H9 (cell line): ENCODE measurements around the gene HNF1B. TPM values are rescaled to one million over a fixed set of nuclear protein-coding genes. Genes with fewer than 3 reads are reported as not detected.

ENCODE experiments used
- DNase-seq: peaks from one replicate; pipeline ENCODE4 v3.0.0-alpha.2; 2017
- H2AFZ ChIP-seq: one replicate; pipeline ENCODE4 v1.6.1; 2013; ENCODE audit warnings: mild to moderate bottlenecking, low read length, control low read depth, moderate library complexity
- H2AK5ac ChIP-seq: 2 replicates; pipeline ENCODE4 v1.6.1; 2013; ENCODE audit warnings: low read length, control low read depth, mixed read lengths; ENCODE audit not compliant: insufficient read length
- H2BK120ac ChIP-seq: one replicate; pipeline ENCODE4 v1.6.1; 2013; ENCODE audit warnings: low read depth, mild to moderate bottlenecking, low read length, control low read depth, inconsistent platforms; ENCODE audit not compliant: poor library complexity, severe bottlenecking
- H2BK12ac ChIP-seq: 2 replicates; pipeline ENCODE4 v1.6.1; 2013; ENCODE audit warnings: low read length, control low read depth, mixed read lengths, low read depth; ENCODE audit not compliant: insufficient read length
- H2BK15ac ChIP-seq: 2 replicates; pipeline ENCODE4 v1.6.1; 2013; ENCODE audit warnings: low read depth, low read length, control low read depth
- H2BK20ac ChIP-seq: one replicate; pipeline ENCODE4 v1.6.1; 2013; ENCODE audit warnings: low read depth, mild to moderate bottlenecking, low read length, control low read depth, inconsistent platforms; ENCODE audit not compliant: poor library complexity, severe bottlenecking
- H2BK5ac ChIP-seq: 2 replicates; pipeline ENCODE4 v1.6.1; 2013; ENCODE audit warnings: low read length, control low read depth, mixed read lengths; ENCODE audit not compliant: insufficient read length
- H3K14ac ChIP-seq: 2 replicates; pipeline ENCODE4 v1.6.1; 2013; ENCODE audit warnings: low read length, control low read depth; ENCODE audit not compliant: insufficient read depth
- H3K18ac ChIP-seq: 2 replicates; pipeline ENCODE4 v1.6.1; 2013; ENCODE audit warnings: low read depth, mild to moderate bottlenecking, mixed read lengths, low read length, control low read depth; ENCODE audit not compliant: insufficient read length
- H3K23ac ChIP-seq: 2 replicates; pipeline ENCODE4 v1.6.1; 2013; ENCODE audit warnings: low read length, control low read depth, mixed read lengths, low read depth; ENCODE audit not compliant: insufficient read length
- H3K23me2 ChIP-seq: 2 replicates; pipeline ENCODE4 v1.6.1; 2013; ENCODE audit warnings: low read depth, mild to moderate bottlenecking, mixed read lengths, low read length, control low read depth; ENCODE audit not compliant: insufficient read length, poor library complexity, severe bottlenecking
- H3K27ac ChIP-seq: 2 replicates; pipeline ENCODE4 v1.5.1; 2013; ENCODE audit warnings: low read length, control low read depth, mixed read lengths, low read depth; ENCODE audit not compliant: insufficient read length
- H3K27me3 ChIP-seq: 2 replicates; pipeline ENCODE4 v1.6.1; 2013; ENCODE audit warnings: low read length, control low read depth, inconsistent platforms; ENCODE audit not compliant: insufficient read depth
- H3K4ac ChIP-seq: 2 replicates; pipeline ENCODE4 v1.6.1; 2013; ENCODE audit warnings: low read depth, mild to moderate bottlenecking, control low read depth, inconsistent platforms, low read length, moderate library complexity
- H3K4me1 ChIP-seq: 2 replicates; pipeline ENCODE4 v1.6.1; 2013; ENCODE audit warnings: low read length, control low read depth, inconsistent platforms; ENCODE audit not compliant: insufficient read depth
- H3K4me2 ChIP-seq: 2 replicates; pipeline ENCODE4 v1.6.1; 2013; ENCODE audit warnings: low read length, control low read depth, mixed read lengths; ENCODE audit not compliant: insufficient read length, insufficient read depth
- H3K56ac ChIP-seq: 2 replicates; pipeline ENCODE4 v1.6.1; 2013; ENCODE audit warnings: low read depth, mild to moderate bottlenecking, mixed read lengths, low read length, control low read depth; ENCODE audit not compliant: insufficient read length
- H3K79me1 ChIP-seq: 2 replicates; pipeline ENCODE4 v1.6.1; 2013; ENCODE audit warnings: low read depth, mild to moderate bottlenecking, moderate library complexity, low read length, control low read depth, inconsistent platforms; ENCODE audit not compliant: insufficient read depth, poor library complexity, severe bottlenecking
- H3K79me2 ChIP-seq: 2 replicates; pipeline ENCODE4 v1.6.1; 2013; ENCODE audit warnings: low read length, control low read depth, inconsistent platforms; ENCODE audit not compliant: insufficient read depth
- H3K9ac ChIP-seq: 2 replicates; pipeline ENCODE4 v1.6.1; 2013; ENCODE audit warnings: low read length, control low read depth, mixed read lengths; ENCODE audit not compliant: insufficient read length; ENCODE audit errors: extremely low read depth
- H3K9me3 ChIP-seq: one replicate; pipeline ENCODE4 v1.6.1; 2013; ENCODE audit warnings: low read depth, low read length, inconsistent platforms; ENCODE audit not compliant: control insufficient read depth
- H3T11ph ChIP-seq: one replicate; pipeline ENCODE4 v1.6.1; 2013; ENCODE audit warnings: mild to moderate bottlenecking, low read length, control low read depth, inconsistent platforms
- H4K20me1 ChIP-seq: one replicate; pipeline ENCODE4 v1.6.1; 2013; ENCODE audit not compliant: control insufficient read depth, insufficient read length, insufficient read depth
- H4K5ac ChIP-seq: 2 replicates; pipeline ENCODE4 v1.6.1; 2013; ENCODE audit warnings: low read depth, mild to moderate bottlenecking, mixed read lengths, low read length, control low read depth; ENCODE audit not compliant: insufficient read length
- H4K8ac ChIP-seq: replicated peaks from 2 replicates; pipeline ENCODE4 v1.6.1; 2013; ENCODE audit warnings: low read length, control low read depth, mixed read lengths, low read depth; ENCODE audit not compliant: insufficient read length
- H4K91ac ChIP-seq: 2 replicates; pipeline ENCODE4 v1.6.1; 2013; ENCODE audit warnings: low read depth, mild to moderate bottlenecking, moderate library complexity, mixed read lengths, low read length, control low read depth; ENCODE audit not compliant: insufficient read length
- H3K27ac Mint-ChIP-seq, 3 experiments: 2 replicates in 2 of 3; 3 replicates in 1 of 3; pipeline ENCODE4 v1.8.0; 2020 to 2021; ENCODE audit warnings: mixed read lengths in 3 of 3, mild to moderate bottlenecking in 1 of 3, moderate library complexity in 1 of 3
- H3K27me3 Mint-ChIP-seq: 2 replicates; pipeline ENCODE4 v1.8.0; 2021; ENCODE audit warnings: low read depth, mild to moderate bottlenecking, moderate library complexity, mixed read lengths
- H3K36me3 Mint-ChIP-seq, 3 experiments: 2 replicates in 2 of 3; 3 replicates in 1 of 3; pipeline ENCODE4 v1.8.0; 2020 to 2021; ENCODE audit warnings: low read depth in 3 of 3, mixed read lengths in 3 of 3; ENCODE audit not compliant: insufficient read depth in 1 of 3
- H3K4me1 Mint-ChIP-seq, 2 experiments: 2 replicates each; pipeline ENCODE4 v1.8.0; 2020; ENCODE audit warnings: mixed read lengths in 2 of 2
- H3K4me3 Mint-ChIP-seq, 2 experiments: 2 replicates in 1 of 2; 3 replicates in 1 of 2; pipeline ENCODE4 v1.8.0; 2020 to 2021; ENCODE audit warnings: mild to moderate bottlenecking in 2 of 2, mixed read lengths in 2 of 2, moderate library complexity in 1 of 2
- H3K9me3 Mint-ChIP-seq, 2 experiments: 2 replicates in 1 of 2; 3 replicates in 1 of 2; pipeline ENCODE4 v1.8.0; 2020; ENCODE audit warnings: mild to moderate bottlenecking in 2 of 2, mixed read lengths in 2 of 2, moderate library complexity in 1 of 2
- CTCF ChIP-seq: fragments of 200-600 bp; sonication (generic); conservative IDR thresholded peaks from 3 replicates; pipeline ENCODE4 v1.8.0; 2021; ENCODE audit warnings: antibody characterized with exemption, mild to moderate bottlenecking
- WGBS: extraction: QIAGEN DNeasy Blood & Tissue Kit; methylation state at CpG from one replicate; pipeline ENCODE4 v1.1.7; 2013; ENCODE audit warnings: missing lambda C conversion rate, low lambda C conversion rate, mixed read lengths; ENCODE audit not compliant: insufficient read length; ENCODE audit errors: extremely low coverage; 5-methylcytosine and 5-hydroxymethylcytosine counted together
- total RNA-seq: library from RNA; stranded (reverse); gene quantifications from 2 replicates; pipeline ENCODE4 v1.2.1, GENCODE V29; 2021

The HNF1B gene
- total RNA-seq, 1 experiment from 2014 or later, result not detected

- Mint-ChIP-seq H3K9me3 (no peaks in the 10 kb centered on the region), H3K36me3 (no peaks in the 10 kb centered on the region), H3K27me3 (peaks cover 2% of the 10 kb centered on the region), H3K4me1 (peaks cover 22 to 28% of the 10 kb centered on the region in 2 experiments), H3K4me3 (peak overlapping the region in 1 of 2 experiments; percentile 16; a peak in 1 of 5 replicates), H3K27ac (peak overlapping the region in 1 of 3 experiments; percentile 85; a peak in 1 of 7 replicates)
- H3K9me3 ChIP-seq, result no peaks in the 10 kb centered on the region
- H2BK20ac ChIP-seq, result no peak overlapping the region
- H3T11ph ChIP-seq, result no peak overlapping the region
- H3K79me1 ChIP-seq, result no peaks in the 10 kb centered on the region
- H3K4ac ChIP-seq, result no peak overlapping the region
- no peak overlapping the region for H4K8ac ChIP-seq
- no peak overlapping the region for H3K23ac ChIP-seq
- no peak overlapping the region for H3K4me2 ChIP-seq
- no peak overlapping the region for H2AK5ac ChIP-seq
- H4K91ac ChIP-seq, result no peak overlapping the region
- H4K5ac ChIP-seq, result no peak overlapping the region
- H3K14ac ChIP-seq, result no peak overlapping the region
- no peak for DNase-seq
- WGBS, result no CpG with 5 or more reads among the region's 6 CpGs
- H4K20me1 ChIP-seq, result no peaks in the 10 kb centered on the region
- H2BK5ac ChIP-seq, result no peak overlapping the region
- H3K18ac ChIP-seq, result no peak overlapping the region
- H3K79me2 ChIP-seq, result no peaks in the 10 kb centered on the region
- H3K27me3 ChIP-seq, result no peaks in the 10 kb centered on the region
- H2AFZ ChIP-seq, result no peak overlapping the region
- H3K9ac ChIP-seq, result no peak overlapping the region
- H2BK15ac ChIP-seq, result no peak overlapping the region
- H3K27ac ChIP-seq, result no peak overlapping the region
- TF ChIP-seq CTCF, result no peak
- no peak overlapping the region for H2BK12ac ChIP-seq
- no peak overlapping the region for H3K56ac ChIP-seq
- no peaks in the 10 kb centered on the region for H3K4me1 ChIP-seq
- H3K23me2 ChIP-seq, result no peaks in the 10 kb centered on the region
- no peak overlapping the region for H2BK120ac ChIP-seq
These were observed 31.8 kb downstream of the HNF1B start for GRCh38 chr17:37713028-37713431.
